ENCODE data around the gene GUK1. TPM values are rescaled to one million over a fixed set of nuclear protein-coding genes. Genes with fewer than 3 reads are reported as not detected.

Gene GUK1
- total and polyA plus RNA-seq, 2 donors (not counting 1 experiment from before 2014, with no cell fraction given), result 125 to 356 TPM

GRCh38 chr1:228142701-228143136 is 2.6 kb downstream of the GUK1 start:
- no peaks in the 10 kb centered on the region for H3K27me3 ChIP-seq (replicated peaks in 1 of 4; ENCODE audit: control extremely low read depth in 1 of 4, control insufficient read depth in 3 of 4, insufficient read depth in 4 of 4, low read length in 3 of 4)
- POLR2A ChIA-PET, result no interaction called here
- no peaks in the 10 kb centered on the region for H3K9me3 Mint-ChIP-seq (ENCODE audit: insufficient read depth)
- H3K27ac Mint-ChIP-seq, result no peak overlapping the region
- H3K4me1 ChIP-seq (ENCODE audit: control insufficient read depth in 2 of 2, insufficient read depth in 2 of 2, low read length in 2 of 2), result peaks cover 43 to 61% of the 10 kb centered on the region in 2 donors
- TF ChIP-seq CTCF (IDR thresholded peaks at IDR 0.05) (no peak), EZH2 (IDR thresholded peaks at IDR 0.05; ENCODE audit: borderline replicate concordance, insufficient read depth, low read depth, low read length, poor library complexity, severe bottlenecking) (no peak)
- peak overlapping the region; percentile 49 for H3K4me3 Mint-ChIP-seq
- peak overlapping the region; percentile 98 for H3K4me2 ChIP-seq (replicated peaks; ENCODE audit: low read depth, low read length, poor library complexity, severe bottlenecking)
- no peak overlapping the region for H3K9ac ChIP-seq (ENCODE audit: low read length)
- WGBS (ENCODE audit: insufficient coverage), result 84% methylated on average over 11 of the region's 11 CpGs
- intact Hi-C loops (cut with micrococcal nuclease), result no loop called here
- DNase-seq, result peak; percentile 14
- H3K9me3 ChIP-seq (ENCODE audit: control extremely low read depth in 1 of 3, control insufficient read depth in 2 of 3, insufficient read depth in 1 of 3, low read length in 2 of 3), result peaks cover 0 to 11% (median 0%) of the 10 kb centered on the region in 3 donors
- CTCF ChIA-PET, result interaction anchor here (0.8 to 1.6 kb wide), 3 partner anchors 12 to 24 kb away, joined by 3 to 7 read pairs (median 5); partner anchors contain the start of gene IBA57
- H4K20me1 ChIP-seq (ENCODE audit: control insufficient read depth, insufficient read depth, low read length, poor library complexity, severe bottlenecking), result peaks cover 74% of the 10 kb centered on the region
- ATAC-seq (ENCODE audit: low read depth), result no peak
- peaks cover 0 to 35% of the 10 kb centered on the region in 2 experiments for H3K36me3 ChIP-seq (replicated peaks in 1 of 2; ENCODE audit: control extremely low read depth in 1 of 2, control insufficient read depth in 1 of 2, extremely low read depth in 1 of 2, insufficient read depth in 2 of 2, low read length in 1 of 2)
- H3K79me2 ChIP-seq (ENCODE audit: control insufficient read depth, insufficient read depth, low read length), result peaks cover 65% of the 10 kb centered on the region
- H2AFZ ChIP-seq (ENCODE audit: insufficient read depth, low read depth, low read length, poor library complexity, severe bottlenecking), result no peak overlapping the region
- no peak overlapping the region for H3K4me3 ChIP-seq (ENCODE audit: control extremely low read depth in 1 of 5, extremely low read depth in 1 of 5, insufficient read depth in 1 of 5, low read depth in 2 of 5, low read length in 4 of 5)
- H3K27me3 Mint-ChIP-seq, result no peaks in the 10 kb centered on the region
- no peak overlapping the region for H3K27ac ChIP-seq (ENCODE audit: low read length in 2 of 2)
- H3K4me1 Mint-ChIP-seq, result peaks cover 50% of the 10 kb centered on the region

GRCh38 chr1:228143480-228144192 is 3.6 kb downstream of the GUK1 start:
- peaks cover 84% of the 10 kb centered on the region for H4K20me1 ChIP-seq (ENCODE audit: control insufficient read depth, insufficient read depth, low read length, poor library complexity, severe bottlenecking)
- peaks cover 0 to 44% of the 10 kb centered on the region in 2 experiments for H3K36me3 ChIP-seq (replicated peaks in 1 of 2; ENCODE audit: control extremely low read depth in 1 of 2, control insufficient read depth in 1 of 2, extremely low read depth in 1 of 2, insufficient read depth in 2 of 2, low read length in 1 of 2)
- no peak overlapping the region for H3K9ac ChIP-seq (ENCODE audit: low read length)

More at GRCh38 chr1:228143480-228144192, 3.6 kb downstream of the GUK1 start:
- Mint-ChIP-seq H3K9me3 (ENCODE audit: insufficient read depth) (no peaks in the 10 kb centered on the region), H3K27me3 (no peaks in the 10 kb centered on the region), H3K27ac (no peak overlapping the region), H3K4me3 (peak overlapping the region; percentile 49), H3K4me1 (peaks cover 42% of the 10 kb centered on the region)
- Histone ChIP-seq H3K27me3 (replicated peaks in 1 of 4; ENCODE audit: control extremely low read depth in 1 of 4, control insufficient read depth in 3 of 4, insufficient read depth in 4 of 4, low read length in 3 of 4) (no peaks in the 10 kb centered on the region), H3K9me3 (ENCODE audit: control extremely low read depth in 1 of 3, control insufficient read depth in 2 of 3, insufficient read depth in 1 of 3, low read length in 2 of 3) (peaks cover 0 to 8% (median 0%) of the 10 kb centered on the region in 3 donors), H2AFZ (ENCODE audit: insufficient read depth, low read depth, low read length, poor library complexity, severe bottlenecking) (no peak overlapping the region), H3K4me3 (ENCODE audit: control extremely low read depth in 1 of 5, extremely low read depth in 1 of 5, insufficient read depth in 1 of 5, low read depth in 2 of 5, low read length in 4 of 5) (no peak overlapping the region), H3K27ac (ENCODE audit: low read length in 2 of 2) (no peak overlapping the region), H3K4me2 (replicated peaks; ENCODE audit: low read depth, low read length, poor library complexity, severe bottlenecking) (peak overlapping the region; percentile 22), H3K4me1 (ENCODE audit: control insufficient read depth in 2 of 2, insufficient read depth in 2 of 2, low read length in 2 of 2) (peaks cover 36 to 52% of the 10 kb centered on the region in 2 donors), H3K79me2 (ENCODE audit: control insufficient read depth, insufficient read depth, low read length) (peaks cover 65% of the 10 kb centered on the region)
- ATAC-seq (ENCODE audit: low read depth), result no peak
- no peak for TF ChIP-seq EZH2 (IDR thresholded peaks at IDR 0.05; ENCODE audit: borderline replicate concordance, insufficient read depth, low read depth, low read length, poor library complexity, severe bottlenecking)
- TF ChIP-seq CTCF (IDR thresholded peaks at IDR 0.05), result no peak
- POLR2A ChIA-PET, result interaction anchor here (0.6 kb wide), 1 partner anchor 16 kb away, joined by 8 read pairs; no protein-coding TSS in a partner anchor
- WGBS (ENCODE audit: insufficient coverage), result 92% methylated on average over 10 of the region's 12 CpGs
- CTCF ChIA-PET, result interaction anchor here (1.2 to 1.6 kb wide), 3 partner anchors 13 to 21 kb away, joined by 4 to 7 read pairs (median 5); partner anchors contain the start of gene IBA57
- intact Hi-C loops (cut with micrococcal nuclease), result no loop called here
- DNase-seq, result no peak

All from B cell (primary cell).